Adipocyte (in vitro differentiated cells): Measurements from ENCODE around the gene KIF3B.
A peak's percentile ranks its signal among the peaks of the same experiment; 100 is the strongest.

Source experiments
- DNase-seq: peaks from one replicate; pipeline ENCODE4 v3.0.0-alpha.2; 2015; ENCODE audit warnings: low read depth
- H3K27me3 ChIP-seq: replicated peaks from 2 replicates; pipeline ENCODE4 v1.7.0; 2013; ENCODE audit warnings: mild to moderate bottlenecking, low read length, moderate library complexity; ENCODE audit not compliant: control insufficient read depth, insufficient read depth
- H3K36me3 ChIP-seq: 2 replicates; pipeline ENCODE4 v1.7.0; 2013; ENCODE audit warnings: low read length, mild to moderate bottlenecking, moderate library complexity; ENCODE audit not compliant: control insufficient read depth, insufficient read depth, severe bottlenecking
- H3K4me1 ChIP-seq: 2 replicates; pipeline ENCODE4 v1.7.0; 2013; ENCODE audit warnings: mild to moderate bottlenecking, low read length, moderate library complexity; ENCODE audit not compliant: control insufficient read depth, insufficient read depth
- H3K4me3 ChIP-seq: 2 replicates; pipeline ENCODE4 v1.7.0; 2013; ENCODE audit warnings: mild to moderate bottlenecking, low read length, moderate library complexity
- H3K9ac ChIP-seq: 2 replicates; pipeline ENCODE4 v1.7.0; 2013; ENCODE audit warnings: mild to moderate bottlenecking, low read length, moderate library complexity
- H3K9me3 ChIP-seq: 2 replicates; pipeline ENCODE4 v1.7.0; 2013; ENCODE audit warnings: mild to moderate bottlenecking, low read length, moderate library complexity; ENCODE audit not compliant: control insufficient read depth

KIF3B gene

GRCh38 chr20:32359633-32360332, 82.3 kb downstream of the KIF3B start:
- peak; percentile 75 for DNase-seq
- no peaks in the 10 kb centered on the region for H3K27me3 ChIP-seq
- peaks cover 62% of the 10 kb centered on the region for H3K4me1 ChIP-seq
- H3K9me3 ChIP-seq, result no peaks in the 10 kb centered on the region
- H3K9ac ChIP-seq, result peak overlapping the region; percentile 90
- H3K36me3 ChIP-seq, result no peaks in the 10 kb centered on the region
- H3K4me3 ChIP-seq, result peak overlapping the region; percentile 94

- no peaks in the 10 kb centered on the region for H3K27me3 ChIP-seq
- H3K9me3 ChIP-seq, result no peaks in the 10 kb centered on the region
- H3K36me3 ChIP-seq, result no peaks in the 10 kb centered on the region
- peak overlapping the region; percentile 90 for H3K9ac ChIP-seq
- no peak for DNase-seq
- H3K4me3 ChIP-seq, result peak overlapping the region; percentile 94
- peaks cover 57% of the 10 kb centered on the region for H3K4me1 ChIP-seq
These were observed 82.8 kb downstream of the KIF3B start for GRCh38 chr20:32360333-32360634.

- Histone ChIP-seq H3K4me3 (peak overlapping the region; percentile 42), H3K9ac (peak overlapping the region; percentile 41), H3K36me3 (peaks cover 5% of the 10 kb centered on the region), H3K4me1 (peaks cover 49% of the 10 kb centered on the region), H3K9me3 (no peaks in the 10 kb centered on the region), H3K27me3 (no peaks in the 10 kb centered on the region)
- DNase-seq, result no peak
These were observed 85.5 kb downstream of the KIF3B start for GRCh38 chr20:32362901-32363364.

GRCh38 chr20:32363492-32363891, 86.0 kb downstream of the KIF3B start:
- Histone ChIP-seq H3K9ac (no peak overlapping the region), H3K4me1 (peaks cover 52% of the 10 kb centered on the region), H3K27me3 (no peaks in the 10 kb centered on the region), H3K36me3 (peaks cover 5% of the 10 kb centered on the region), H3K9me3 (no peaks in the 10 kb centered on the region), H3K4me3 (peak overlapping the region; percentile 42)
- no peak for DNase-seq

- Histone ChIP-seq H3K4me1 (peaks cover 50% of the 10 kb centered on the region), H3K27me3 (no peaks in the 10 kb centered on the region), H3K36me3 (peaks cover 13% of the 10 kb centered on the region), H3K9me3 (no peaks in the 10 kb centered on the region), H3K9ac (no peak overlapping the region), H3K4me3 (no peak overlapping the region)
- no peak for DNase-seq
These were observed 87.2 kb downstream of the KIF3B start for GRCh38 chr20:32364554-32365208.

GRCh38 chr20:32365564-32365963, 88.1 kb downstream of the KIF3B start:
- Histone ChIP-seq H3K4me1 (peaks cover 41% of the 10 kb centered on the region), H3K9ac (no peak overlapping the region), H3K27me3 (no peaks in the 10 kb centered on the region), H3K9me3 (no peaks in the 10 kb centered on the region), H3K4me3 (no peak overlapping the region), H3K36me3 (peaks cover 21% of the 10 kb centered on the region)
- no peak for DNase-seq

- H3K36me3 ChIP-seq, result peaks cover 27% of the 10 kb centered on the region
- no peak overlapping the region for H3K4me3 ChIP-seq
- peaks cover 33% of the 10 kb centered on the region for H3K4me1 ChIP-seq
- no peaks in the 10 kb centered on the region for H3K27me3 ChIP-seq
- H3K9ac ChIP-seq, result no peak overlapping the region
- no peaks in the 10 kb centered on the region for H3K9me3 ChIP-seq
- no peak for DNase-seq
These were observed 88.9 kb downstream of the KIF3B start for GRCh38 chr20:32366380-32366779.

GRCh38 chr20:32368323-32368722, 90.9 kb downstream of the KIF3B start:
- DNase-seq, result no peak
- Histone ChIP-seq H3K4me3 (no peak overlapping the region), H3K27me3 (no peaks in the 10 kb centered on the region), H3K36me3 (peaks cover 41% of the 10 kb centered on the region), H3K9ac (no peak overlapping the region), H3K9me3 (no peaks in the 10 kb centered on the region), H3K4me1 (peaks cover 25% of the 10 kb centered on the region)

GRCh38 chr20:32368925-32369324, 91.5 kb downstream of the KIF3B start:
- peaks cover 43% of the 10 kb centered on the region for H3K36me3 ChIP-seq
- DNase-seq, result peak; percentile 72
- peaks cover 19% of the 10 kb centered on the region for H3K4me1 ChIP-seq
- H3K27me3 ChIP-seq, result no peaks in the 10 kb centered on the region
- no peak overlapping the region for H3K9ac ChIP-seq
- no peaks in the 10 kb centered on the region for H3K9me3 ChIP-seq
- no peak overlapping the region for H3K4me3 ChIP-seq

GRCh38 chr20:32370897-32371296, 93.4 kb downstream of the KIF3B start:
- Histone ChIP-seq H3K4me3 (no peak overlapping the region), H3K36me3 (peaks cover 54% of the 10 kb centered on the region), H3K27me3 (no peaks in the 10 kb centered on the region), H3K4me1 (peaks cover 19% of the 10 kb centered on the region), H3K9ac (no peak overlapping the region), H3K9me3 (no peaks in the 10 kb centered on the region)
- DNase-seq, result no peak

GRCh38 chr20:32378461-32378860, 101.0 kb downstream of the KIF3B start:
- H3K4me1 ChIP-seq, result no peaks in the 10 kb centered on the region
- H3K9ac ChIP-seq, result no peak overlapping the region
- H3K27me3 ChIP-seq, result no peaks in the 10 kb centered on the region
- peaks cover 29% of the 10 kb centered on the region for H3K36me3 ChIP-seq
- no peak for DNase-seq
- H3K4me3 ChIP-seq, result no peak overlapping the region
- H3K9me3 ChIP-seq, result no peaks in the 10 kb centered on the region
